ENCODE results near the gene PPM1K. TPM values are rescaled to one million over a fixed set of nuclear protein-coding genes. Genes with fewer than 3 reads are reported as not detected.

PPM1K gene
- total and polyA plus RNA-seq, 7 donors = 1.0 to 18.0 (median 3.5) TPM

DNA sequence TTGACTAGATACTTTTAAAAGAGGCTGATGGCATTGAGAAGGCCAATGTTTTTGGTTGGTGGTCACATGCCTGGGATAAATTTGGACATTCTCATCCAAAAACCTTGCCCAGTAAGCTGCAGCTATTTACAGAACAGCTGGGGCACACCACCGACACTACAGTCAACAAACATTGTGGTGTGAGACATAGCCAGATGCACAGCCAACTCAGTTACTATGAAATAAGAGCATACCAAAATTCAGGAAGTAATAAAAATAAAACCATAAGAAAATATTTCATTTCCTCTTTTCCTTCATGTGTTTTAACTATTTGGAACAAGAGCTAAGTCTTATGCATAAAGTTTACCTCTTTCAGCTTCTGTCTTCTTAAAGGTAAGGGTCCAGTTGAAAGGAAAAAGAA, 8.8 kb downstream of the PPM1K start:
- intact Hi-C loops (cut with DNase I) = no loop called here
- no peaks in the 10 kb centered on the region for H3K9me3 ChIP-seq
- H3K4me3 ChIP-seq = no peak overlapping the region
- ATAC-seq (no peak), DNase-seq (no peak)
- TF ChIP-seq, protein P1, sequence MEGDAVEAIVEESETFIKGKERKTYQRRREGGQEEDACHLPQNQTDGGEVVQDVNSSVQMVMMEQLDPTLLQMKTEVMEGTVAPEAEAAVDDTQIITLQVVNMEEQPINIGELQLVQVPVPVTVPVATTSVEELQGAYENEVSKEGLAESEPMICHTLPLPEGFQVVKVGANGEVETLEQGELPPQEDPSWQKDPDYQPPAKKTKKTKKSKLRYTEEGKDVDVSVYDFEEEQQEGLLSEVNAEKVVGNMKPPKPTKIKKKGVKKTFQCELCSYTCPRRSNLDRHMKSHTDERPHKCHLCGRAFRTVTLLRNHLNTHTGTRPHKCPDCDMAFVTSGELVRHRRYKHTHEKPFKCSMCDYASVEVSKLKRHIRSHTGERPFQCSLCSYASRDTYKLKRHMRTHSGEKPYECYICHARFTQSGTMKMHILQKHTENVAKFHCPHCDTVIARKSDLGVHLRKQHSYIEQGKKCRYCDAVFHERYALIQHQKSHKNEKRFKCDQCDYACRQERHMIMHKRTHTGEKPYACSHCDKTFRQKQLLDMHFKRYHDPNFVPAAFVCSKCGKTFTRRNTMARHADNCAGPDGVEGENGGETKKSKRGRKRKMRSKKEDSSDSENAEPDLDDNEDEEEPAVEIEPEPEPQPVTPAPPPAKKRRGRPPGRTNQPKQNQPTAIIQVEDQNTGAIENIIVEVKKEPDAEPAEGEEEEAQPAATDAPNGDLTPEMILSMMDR (IDR thresholded peaks at IDR 0.05) = no peak
- H3K4me1 ChIP-seq = peaks cover 23% of the 10 kb centered on the region
- WGBS, 3 donors = 16 to 34% (median 18%) methylated on average over 1 of the region's 1 CpG
- peaks cover 3 to 66% of the 10 kb centered on the region in 2 donors for H3K36me3 ChIP-seq (ENCODE audit: insufficient read depth in 1 of 2, low read depth in 1 of 2)
- no peaks in the 10 kb centered on the region for H3K27me3 ChIP-seq (ENCODE audit: insufficient read depth in 3 of 3, low read length in 2 of 3)
- no peak overlapping the region for H3K27ac ChIP-seq

GRCh38 chr4:88268913-88269312, 15.4 kb downstream of the PPM1K start:
- intact Hi-C loops (cut with DNase I) = no loop called here
- Histone ChIP-seq H3K9me3 (no peaks in the 10 kb centered on the region), H3K27ac (no peak overlapping the region), H3K27me3 (ENCODE audit: insufficient read depth in 3 of 3, low read length in 2 of 3) (no peaks in the 10 kb centered on the region), H3K4me1 (no peaks in the 10 kb centered on the region), H3K4me3 (no peak overlapping the region), H3K36me3 (ENCODE audit: insufficient read depth in 1 of 2, low read depth in 1 of 2) (peaks cover 5 to 80% of the 10 kb centered on the region in 2 donors)
- DNase-seq (no peak), ATAC-seq (no peak)
- WGBS, 3 donors = 90 to 92% (median 91%) methylated on average over 1 of the region's 1 CpG
- TF ChIP-seq, protein P1 (IDR thresholded peaks at IDR 0.05) = no peak

DNA sequence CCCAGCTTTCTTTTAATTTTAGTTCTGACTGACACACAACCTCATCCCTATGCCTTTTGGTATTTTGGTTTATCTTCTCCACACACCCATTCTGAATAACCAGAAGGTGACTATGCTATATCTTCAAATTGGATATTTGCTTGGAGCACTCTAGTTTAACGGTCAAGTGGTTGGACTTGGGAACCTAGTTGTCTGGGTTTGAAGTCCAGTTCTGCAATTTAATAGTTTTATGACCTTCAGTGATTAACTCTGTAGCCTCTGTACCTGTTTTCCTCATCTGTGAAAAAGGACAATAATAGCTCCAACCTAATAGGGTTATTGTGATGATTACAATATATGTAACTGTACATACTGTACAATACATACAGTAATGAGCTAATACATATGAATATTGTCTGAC, 20.0 kb downstream of the PPM1K start:
- no peak overlapping the region for H3K27ac ChIP-seq
- ATAC-seq (no peak), DNase-seq (no peak)
- H3K4me1 ChIP-seq = no peaks in the 10 kb centered on the region
- TF ChIP-seq, protein P1 (IDR thresholded peaks at IDR 0.05) = no peak
- 93 to 96% (median 94%) methylated on average over 1 of the region's 1 CpG for WGBS, 3 donors
- no peaks in the 10 kb centered on the region for H3K27me3 ChIP-seq (ENCODE audit: insufficient read depth in 3 of 3, low read length in 2 of 3)
- intact Hi-C loops (cut with DNase I) = no loop called here
- no peaks in the 10 kb centered on the region for H3K9me3 ChIP-seq
- no peak overlapping the region for H3K4me3 ChIP-seq
- H3K36me3 ChIP-seq (ENCODE audit: insufficient read depth in 1 of 2, low read depth in 1 of 2) = peaks cover 7 to 87% of the 10 kb centered on the region in 2 donors

- WGBS, 3 donors = 73 to 88% (median 81%) methylated on average over 2 of the region's 2 CpGs
- ATAC-seq (no peak), DNase-seq (no peak)
- H3K36me3 ChIP-seq (ENCODE audit: insufficient read depth in 1 of 2, low read depth in 1 of 2) = peaks cover 4 to 42% of the 10 kb centered on the region in 2 donors
- no peaks in the 10 kb centered on the region for H3K27me3 ChIP-seq (ENCODE audit: insufficient read depth in 3 of 3, low read length in 2 of 3)
- TF ChIP-seq, protein P1 (IDR thresholded peaks at IDR 0.05) = no peak
- H3K9me3 ChIP-seq = no peaks in the 10 kb centered on the region
- H3K4me1 ChIP-seq = no peaks in the 10 kb centered on the region
- H3K27ac ChIP-seq = no peak overlapping the region
- intact Hi-C loops (cut with DNase I) = no loop called here
- H3K4me3 ChIP-seq = no peak overlapping the region
Observed at GRCh38 chr4:88257726-88258125, 26.6 kb downstream of the PPM1K start.

DNA sequence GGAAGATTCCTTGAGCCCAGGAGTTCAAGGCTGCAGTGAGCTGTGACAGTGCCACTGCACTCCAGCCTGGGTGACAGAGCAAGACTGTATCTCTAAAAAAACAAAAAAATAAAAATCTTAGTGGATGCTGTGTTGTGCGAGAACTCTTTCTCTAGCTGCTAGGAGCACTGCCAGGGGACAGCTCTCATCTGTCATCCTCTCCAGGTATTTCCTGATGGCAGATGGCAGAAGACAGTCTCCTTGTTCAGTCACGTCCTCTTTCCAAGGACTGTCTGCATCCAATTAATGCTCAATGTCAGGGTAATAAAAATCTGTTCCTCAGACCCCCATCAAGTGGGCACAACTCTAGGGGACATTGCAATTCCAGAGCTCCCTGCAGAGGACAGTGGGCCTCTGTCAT, 29.2 kb downstream of the PPM1K start:
- WGBS, 3 donors = 59 to 69% (median 63%) methylated on average over 2 of the region's 2 CpGs

More for the DNA sequence above, 29.2 kb downstream of the PPM1K start:
- Histone ChIP-seq H3K27me3 (ENCODE audit: insufficient read depth in 3 of 3, low read length in 2 of 3) (no peaks in the 10 kb centered on the region), H3K9me3 (no peaks in the 10 kb centered on the region), H3K4me3 (no peak overlapping the region), H3K27ac (no peak overlapping the region), H3K4me1 (no peaks in the 10 kb centered on the region), H3K36me3 (ENCODE audit: insufficient read depth in 1 of 2, low read depth in 1 of 2) (peaks cover 0 to 16% of the 10 kb centered on the region in 2 donors)
- no peak for DNase-seq
- TF ChIP-seq, protein P1 (IDR thresholded peaks at IDR 0.05) = no peak
- intact Hi-C loops (cut with DNase I) = no loop called here
- ATAC-seq = no peak
